Frontal cortex (tissue), 4 donors: ENCODE results near the gene HHLA2. TPM values are rescaled to one million over a fixed set of nuclear protein-coding genes. Genes with fewer than 3 reads are reported as not detected.

Experiments
- DNase-seq, 2 donors: peaks; one replicate each; pipeline ENCODE4 v3.0.0; 2012; ENCODE audit warnings: low spot score in 2 of 2
- FAIRE-seq: peaks from 2 replicates; lab custom pipeline; 2012; peaks lifted over from hg19 to GRCh38; lab: Jason Lieb, UNC
- total RNA-seq: library from RNA; depleted of rRNA; stranded (reverse); fragments of >200 nt; gene quantifications from one replicate; pipeline ENCODE4 v1.2.3, GENCODE V29; 2014
- donor health status: control.
- donor health status: control.
- donor health status: control.

The HHLA2 gene
- total RNA-seq, 1 donor from 2014 or later = not detected

GRCh38 chr3:108388136-108389132 is 92.1 kb downstream of the HHLA2 start:
- DNase-seq = no peak
- no peak for FAIRE-seq

- FAIRE-seq (no peak), DNase-seq (no peak)
These were observed 93.0 kb downstream of the HHLA2 start for GRCh38 chr3:108389372-108389771.

GRCh38 chr3:108391917-108392593 is 95.7 kb downstream of the HHLA2 start:
- DNase-seq (no peak), FAIRE-seq (no peak)

GRCh38 chr3:108393128-108393900 is 97.0 kb downstream of the HHLA2 start:
- DNase-seq = no peak
- no peak for FAIRE-seq

GRCh38 chr3:108394016-108394415 is 97.7 kb downstream of the HHLA2 start:
- FAIRE-seq (no peak), DNase-seq (no peak)

- FAIRE-seq (no peak), DNase-seq (no peak)
These were observed 98.2 kb downstream of the HHLA2 start for GRCh38 chr3:108394563-108394962.

- DNase-seq = no peak
- no peak for FAIRE-seq
These were observed 100.0 kb downstream of the HHLA2 start for GRCh38 chr3:108396336-108396735.

GRCh38 chr3:108398510-108398909 is 102.2 kb downstream of the HHLA2 start:
- no peak for FAIRE-seq

GRCh38 chr3:108401836-108402235 is 105.5 kb downstream of the HHLA2 start:
- DNase-seq = no peak
- FAIRE-seq = no peak

More at GRCh38 chr3:108398510-108398909, 102.2 kb downstream of the HHLA2 start:
- DNase-seq = no peak

GRCh38 chr3:108403198-108403597 is 106.8 kb downstream of the HHLA2 start:
- DNase-seq (no peak), FAIRE-seq (no peak)

GRCh38 chr3:108403686-108404345 is 107.5 kb downstream of the HHLA2 start:
- FAIRE-seq (no peak), DNase-seq (no peak)

GRCh38 chr3:108404368-108404767 is 108.0 kb downstream of the HHLA2 start:
- FAIRE-seq (no peak), DNase-seq (no peak)

GRCh38 chr3:108406063-108406660 is 109.8 kb downstream of the HHLA2 start:
- FAIRE-seq = no peak
- DNase-seq = no peak

GRCh38 chr3:108406661-108407206 is 110.4 kb downstream of the HHLA2 start:
- peak; percentile 16 to 38 for DNase-seq
- FAIRE-seq = peak; percentile 82

GRCh38 chr3:108407886-108408285 is 111.5 kb downstream of the HHLA2 start:
- FAIRE-seq = no peak
- DNase-seq = no peak

- FAIRE-seq (no peak), DNase-seq (no peak)
These were observed 112.8 kb downstream of the HHLA2 start for GRCh38 chr3:108408883-108409799.

- DNase-seq (no peak), FAIRE-seq (no peak)
These were observed 113.4 kb downstream of the HHLA2 start for GRCh38 chr3:108409800-108410178.

GRCh38 chr3:108410531-108410984 is 114.2 kb downstream of the HHLA2 start:
- FAIRE-seq (no peak), DNase-seq (no peak)
